ENCODE results near the gene XPR1. TPM values are rescaled to one million over a fixed set of nuclear protein-coding genes. Genes with fewer than 3 reads are reported as not detected.

Gene XPR1
- polyA plus RNA-seq, 1 donor (not counting 4 experiments of a cell fraction or from before 2014, with no cell fraction given) = 40.0 TPM

- no peak for DNase-seq (ENCODE audit: low read depth, low spot score)
- no peak overlapping the region for H3K9ac ChIP-seq (ENCODE audit: control insufficient read depth, extremely low read depth, insufficient read depth, low read length)
- H3K36me3 ChIP-seq (ENCODE audit: control insufficient read depth in 2 of 2, extremely low read depth in 1 of 2, insufficient read depth in 2 of 2, low read length in 2 of 2) = no peaks in the 10 kb centered on the region
- FAIRE-seq = no peak
- peaks cover 1% of the 10 kb centered on the region for H3K79me2 ChIP-seq (ENCODE audit: control insufficient read depth, insufficient read depth, low read length)
- H3K4me3 ChIP-seq (ENCODE audit: control insufficient read depth in 2 of 3, extremely low read depth in 1 of 3, insufficient read depth in 2 of 3, low read depth in 1 of 3, low read length in 3 of 3) = no peak overlapping the region
- no peaks in the 10 kb centered on the region for H3K9me3 ChIP-seq (ENCODE audit: control insufficient read depth, low read depth, low read length)
- no peaks in the 10 kb centered on the region for H3K4me1 ChIP-seq (ENCODE audit: control insufficient read depth, extremely low read depth, insufficient read depth, low read length)
- H3K27me3 ChIP-seq (ENCODE audit: control insufficient read depth, extremely low read depth, insufficient read depth, low read length) = no peaks in the 10 kb centered on the region
- H2AFZ ChIP-seq (ENCODE audit: control insufficient read depth, low read length) = no peak overlapping the region
- no peak overlapping the region for H3K27ac ChIP-seq (ENCODE audit: control insufficient read depth, insufficient read depth, low read length)
- dilution Hi-C loops (cut with MboI; ENCODE audit: extremely low pct_ligation_motif_present, low sequenced_read_pairs) = no loop called here
- H3K9me1 ChIP-seq (ENCODE audit: control insufficient read depth, extremely low read depth, insufficient read depth, low read length) = no peaks in the 10 kb centered on the region
- H4K20me1 ChIP-seq (ENCODE audit: control insufficient read depth, extremely low read depth, insufficient read depth, low read length) = peaks cover 2% of the 10 kb centered on the region
- no peak overlapping the region for H3K4me2 ChIP-seq (ENCODE audit: control insufficient read depth, extremely low read depth, insufficient read depth, low read depth, low read length)
- TF ChIP-seq CTCF (optimal IDR thresholded peaks at IDR 0.05 in 1 of 3, IDR thresholded peaks at IDR 0.05 in 1 of 3, conservative IDR thresholded peaks at IDR 0.05 in 1 of 3; ENCODE audit: extremely low read depth in 1 of 3, insufficient read depth in 2 of 3, low read length in 3 of 3) (no peak), EZH2 (IDR thresholded peaks at IDR 0.05; ENCODE audit: low read length) (no peak)
Measured at GRCh38 chr1:180691322-180691913, 59.6 kb downstream of the XPR1 start.

DNA sequence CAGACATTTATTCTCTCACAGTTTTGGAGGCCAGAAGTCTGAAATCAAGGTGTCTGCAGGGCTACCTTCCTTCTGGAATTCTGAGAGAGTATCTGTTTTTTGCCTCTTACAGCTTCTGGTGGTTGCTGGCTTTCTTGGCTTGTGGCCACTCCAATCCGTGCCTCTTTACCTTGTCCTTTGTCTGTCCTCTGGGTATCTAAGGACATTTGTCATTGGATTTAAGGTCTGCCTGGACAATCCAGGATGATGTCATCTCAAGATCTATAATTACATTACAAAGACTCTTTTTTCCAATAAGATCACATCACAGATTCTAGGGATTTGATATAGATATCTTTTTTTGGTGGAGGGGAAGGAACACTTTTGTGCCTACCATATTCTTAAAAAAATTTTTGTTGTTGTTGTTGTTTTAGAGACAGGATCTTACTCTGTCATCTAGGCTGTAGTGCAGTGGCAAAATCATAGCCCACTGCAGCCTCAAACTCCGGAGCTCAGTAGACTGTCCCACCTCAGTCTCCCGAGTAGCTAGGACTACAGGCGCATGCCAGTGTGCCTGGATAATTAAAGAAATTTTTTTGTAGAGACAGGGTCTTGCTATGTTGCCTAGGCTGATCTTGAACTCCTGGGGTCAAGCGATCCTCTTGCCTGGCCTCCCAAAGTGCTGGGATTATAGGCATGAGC lies 61.9 kb downstream of the XPR1 start:
- no peak overlapping the region for H3K4me3 ChIP-seq (ENCODE audit: control insufficient read depth in 2 of 3, extremely low read depth in 1 of 3, insufficient read depth in 2 of 3, low read depth in 1 of 3, low read length in 3 of 3)
- no peak overlapping the region for H3K9ac ChIP-seq (ENCODE audit: control insufficient read depth, extremely low read depth, insufficient read depth, low read length)
- no peak for FAIRE-seq
- H3K36me3 ChIP-seq (ENCODE audit: control insufficient read depth in 2 of 2, extremely low read depth in 1 of 2, insufficient read depth in 2 of 2, low read length in 2 of 2) = no peaks in the 10 kb centered on the region
- dilution Hi-C loops (cut with MboI; ENCODE audit: extremely low pct_ligation_motif_present, low sequenced_read_pairs) = no loop called here
- H3K4me1 ChIP-seq (ENCODE audit: control insufficient read depth, extremely low read depth, insufficient read depth, low read length) = no peaks in the 10 kb centered on the region
- H3K9me1 ChIP-seq (ENCODE audit: control insufficient read depth, extremely low read depth, insufficient read depth, low read length) = no peaks in the 10 kb centered on the region
- DNase-seq (ENCODE audit: low read depth, low spot score) = no peak
- TF ChIP-seq CTCF (optimal IDR thresholded peaks at IDR 0.05 in 1 of 3, IDR thresholded peaks at IDR 0.05 in 1 of 3, conservative IDR thresholded peaks at IDR 0.05 in 1 of 3; ENCODE audit: extremely low read depth in 1 of 3, insufficient read depth in 2 of 3, low read length in 3 of 3) (no peak), EZH2 (IDR thresholded peaks at IDR 0.05; ENCODE audit: low read length) (no peak)
- H3K9me3 ChIP-seq (ENCODE audit: control insufficient read depth, low read depth, low read length) = no peaks in the 10 kb centered on the region
- H3K4me2 ChIP-seq (ENCODE audit: control insufficient read depth, extremely low read depth, insufficient read depth, low read depth, low read length) = no peak overlapping the region
- no peaks in the 10 kb centered on the region for H3K27me3 ChIP-seq (ENCODE audit: control insufficient read depth, extremely low read depth, insufficient read depth, low read length)
- H3K27ac ChIP-seq (ENCODE audit: control insufficient read depth, insufficient read depth, low read length) = no peak overlapping the region
- peaks cover 2% of the 10 kb centered on the region for H4K20me1 ChIP-seq (ENCODE audit: control insufficient read depth, extremely low read depth, insufficient read depth, low read length)
- peaks cover 6% of the 10 kb centered on the region for H3K79me2 ChIP-seq (ENCODE audit: control insufficient read depth, insufficient read depth, low read length)
- no peak overlapping the region for H2AFZ ChIP-seq (ENCODE audit: control insufficient read depth, low read length)

All from keratinocyte (primary cell).